GM15510 (cell line): Measurements from ENCODE around the gene PYGO2.

ENCODE experiments used
- POLR2A ChIP-seq: IDR thresholded peaks from 3 replicates; pipeline ENCODE4 v1.6.1; 2011; ENCODE audit warnings: borderline replicate concordance; ENCODE audit not compliant: insufficient read length; ENCODE audit errors: extremely low read depth

Gene PYGO2

GRCh38 chr1:154992721-154993571 lies 31.4 kb upstream of the PYGO2 start:
- no peak for TF ChIP-seq POLR2A

GRCh38 chr1:154990276-154990675 lies 28.7 kb upstream of the PYGO2 start:
- TF ChIP-seq POLR2A = no peak

GRCh38 chr1:154989195-154989860 lies 27.7 kb upstream of the PYGO2 start:
- no peak for TF ChIP-seq POLR2A

- TF ChIP-seq POLR2A = no peak
These were observed 26.7 kb upstream of the PYGO2 start for GRCh38 chr1:154988058-154988954.

- TF ChIP-seq POLR2A = no peak
These were observed 25.7 kb upstream of the PYGO2 start for GRCh38 chr1:154987326-154987725.

- TF ChIP-seq POLR2A = no peak
These were observed 22.3 kb upstream of the PYGO2 start for GRCh38 chr1:154983776-154984466.

- peak; percentile 53 for TF ChIP-seq POLR2A
These were observed 21.5 kb upstream of the PYGO2 start, which contains the start of gene FLAD1 for GRCh38 chr1:154982897-154983648. FLAD1 (plus strand) TSS chr1:154983344; CDS start chr1:154983695, 351 bp downstream.

- TF ChIP-seq POLR2A = no peak
These were observed 20.8 kb upstream of the PYGO2 start for GRCh38 chr1:154982341-154982740.

GRCh38 chr1:154978360-154978759 lies 16.8 kb upstream of the PYGO2 start:
- no peak for TF ChIP-seq POLR2A

- TF ChIP-seq POLR2A = no peak
These were observed 14.0 kb upstream of the PYGO2 start for GRCh38 chr1:154975409-154976059.

- peak; percentile 61 for TF ChIP-seq POLR2A
These were observed 13.3 kb upstream of the PYGO2 start for GRCh38 chr1:154974808-154975408.

- TF ChIP-seq POLR2A = peak; percentile 4
These were observed 12.7 kb upstream of the PYGO2 start, which contains the start of gene CKS1B for GRCh38 chr1:154974102-154974807. CKS1B (plus strand) TSS chr1:154974681; CDS start chr1:154974746, 65 bp downstream.
